ENCODE data around the gene PTTG1IP.

DNA sequence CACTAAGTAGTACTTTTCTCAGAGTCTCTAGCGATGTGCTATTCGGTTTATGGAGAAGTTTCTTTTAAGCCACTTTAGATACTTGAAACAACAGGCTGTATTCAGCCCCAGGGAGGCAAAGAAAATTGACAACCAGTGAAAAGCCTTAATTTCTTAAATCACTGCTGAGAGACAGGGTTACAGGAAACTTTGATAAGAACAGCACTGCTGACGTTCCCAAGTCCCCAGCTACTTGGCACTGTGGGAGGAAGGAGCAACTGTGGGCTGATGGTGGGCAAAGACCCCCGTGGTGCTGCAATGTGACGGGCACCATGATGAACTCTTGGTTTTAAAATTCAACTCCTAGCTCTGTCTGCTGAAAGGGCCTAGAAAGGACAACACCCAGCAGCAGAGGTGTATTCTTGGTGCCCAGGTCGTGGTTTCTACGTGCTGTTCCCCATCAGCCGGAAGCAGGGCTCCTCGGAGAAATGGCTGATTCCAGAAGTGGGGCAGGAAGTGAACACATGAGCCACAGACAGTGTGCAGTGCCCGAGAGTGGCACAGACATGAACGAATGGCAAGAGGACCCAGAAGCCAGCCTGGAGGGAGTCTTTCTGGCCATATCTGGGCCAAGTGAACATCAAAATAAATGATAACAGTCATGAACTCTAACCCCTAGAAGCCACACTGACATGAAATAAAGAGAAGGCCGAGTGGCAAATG, 5.3 kb downstream of the PTTG1IP start:
- TF ChIP-seq CTCF (IDR thresholded peaks at IDR 0.05; ENCODE audit: low read length), result no peak
- no peak for TF ChIP-seq EZH2 (IDR thresholded peaks at IDR 0.05; ENCODE audit: borderline replicate concordance, low read length)

Measured in OCI-LY1 (cell line).